ENCODE data around the gene SMURF1.
"Not testable (repeated sequence)": the region's sequence is repeated elsewhere in the genome, so short reads cannot be mapped to it uniquely, and the experiment has no call there.

Gene SMURF1

GRCh38 chr7:99046722-99047121 is 97.2 kb downstream of the SMURF1 start:
- DNase-seq: no peak

- DNase-seq: not testable (repeated sequence)
Observed at GRCh38 chr7:99046262-99046661, 97.6 kb downstream of the SMURF1 start.

- not testable (repeated sequence) for DNase-seq
Observed at GRCh38 chr7:99044858-99045257, 99.0 kb downstream of the SMURF1 start.

- no peak for DNase-seq
Observed at GRCh38 chr7:99042957-99043356, 101.0 kb downstream of the SMURF1 start.

- no peak for DNase-seq
Observed at GRCh38 chr7:99041526-99041925, 102.4 kb downstream of the SMURF1 start.

- peak; percentile 53 for DNase-seq
Observed at GRCh38 chr7:99040104-99040958, 103.6 kb downstream of the SMURF1 start.

- no peak for DNase-seq
Observed at GRCh38 chr7:99039384-99039891, 104.5 kb downstream of the SMURF1 start.

GRCh38 chr7:99038086-99038855 is 105.6 kb downstream of the SMURF1 start:
- DNase-seq: no peak

- no peak for DNase-seq
Observed at GRCh38 chr7:99037327-99037940, 106.5 kb downstream of the SMURF1 start.

- DNase-seq: no peak
Observed at GRCh38 chr7:99036546-99037111, 107.3 kb downstream of the SMURF1 start.

- no peak for DNase-seq
Observed at GRCh38 chr7:99035723-99036545, 108.0 kb downstream of the SMURF1 start.

- no peak for DNase-seq
Observed at GRCh38 chr7:99034932-99035722, 108.8 kb downstream of the SMURF1 start.

GRCh38 chr7:99033765-99034164 is 110.1 kb downstream of the SMURF1 start:
- DNase-seq: no peak

GRCh38 chr7:99032928-99033327 is 111.0 kb downstream of the SMURF1 start:
- no peak for DNase-seq

- no peak for DNase-seq
Observed at GRCh38 chr7:99031496-99031895, 112.4 kb downstream of the SMURF1 start.

GRCh38 chr7:99030951-99031350 is 113.0 kb downstream of the SMURF1 start:
- no peak for DNase-seq

GRCh38 chr7:99030457-99030856 is 113.5 kb downstream of the SMURF1 start:
- DNase-seq: no peak

- no peak for DNase-seq
Observed at GRCh38 chr7:99029466-99030435, 114.2 kb downstream of the SMURF1 start.

- no peak for DNase-seq
Observed at GRCh38 chr7:99028261-99028973, 115.5 kb downstream of the SMURF1 start.
